K562 (cell line): ENCODE data around the gene BTD. TPM values are rescaled to one million over a fixed set of nuclear protein-coding genes. Genes with fewer than 3 reads are reported as not detected.

Experiments
- ATAC-seq: fragments of 200-7000 bp; cut with Tn5 transposase; 3 replicates; pipeline ENCODE4 v1.9.1; 2020; ENCODE audit warnings: moderate library complexity
- BruUV-seq: library from RNA; stranded (reverse); fragments of 400-500 nt; replicated peaks from 2 replicates; lab custom pipeline; 2021; lab: Mats Ljungman, UMichigan
- CTCF ChIA-PET: fragments of 300-600 bp; formaldehyde crosslinking; extraction: SDS; loops from one replicate; lab custom pipeline; 2021; ENCODE audit warnings: low intra/inter-chr PET ratio; lab: Yijun Ruan, JAX
- POLR2A ChIA-PET: fragments of 300-600, 350-650 bp; sonication (Branson Sonifier 250); formaldehyde crosslinking; extraction: SDS; loops from one replicate; lab custom pipeline; 2021; ENCODE audit warnings: antibody characterized with exemption, inconsistent platforms; lab: Yijun Ruan, JAX
- DNase-seq, 4 experiments: peaks; one replicate each; pipeline versions ENCODE4 v3.0.0 to v3.0.0-alpha.2; 2011 to 2018; ENCODE audit warnings: low spot score in 3 of 4, mixed read lengths in 3 of 4; ENCODE audit errors: extremely low read depth in 1 of 4
- FAIRE-seq: peaks from 2 replicates; lab custom pipeline; 2011; peaks lifted over from hg19 to GRCh38; lab: Jason Lieb, UNC
- H2AFZ ChIP-seq: 2 replicates; pipeline ENCODE4 v1.6.0; 2011; ENCODE audit warnings: low read depth, low read length, control low read depth, inconsistent platforms
- H3K27ac ChIP-seq: fragments of 200-600 bp; 3 replicates; pipeline ENCODE4 v1.8.0; 2011; ENCODE audit warnings: low read depth, mild to moderate bottlenecking, control low read depth, inconsistent platforms, low read length, moderate library complexity, mixed read lengths; ENCODE audit errors: extremely low read depth
- H3K27me3 ChIP-seq, 2 experiments: fragments of 300-600 bp in 1 of 2; 2 replicates in 1 of 2; 3 replicates in 1 of 2; pipeline versions ENCODE4 v1.6.0 to v1.8.0; 2011; ENCODE audit warnings: inconsistent platforms in 2 of 2, low read length in 2 of 2, mild to moderate bottlenecking in 1 of 2, mixed read lengths in 1 of 2, moderate library complexity in 1 of 2; ENCODE audit not compliant: control insufficient read depth in 2 of 2, insufficient read depth in 2 of 2
- H3K36me3 ChIP-seq: fragments of 300-600 bp; 3 replicates; pipeline ENCODE4 v1.8.0; 2011; ENCODE audit warnings: mild to moderate bottlenecking, low read length, inconsistent platforms; ENCODE audit not compliant: control insufficient read depth, insufficient read depth
- H3K4me1 ChIP-seq, 2 experiments: fragments of 200-600 bp in 1 of 2; replicated peaks in 1 of 2; 2 replicates in 1 of 2; 3 replicates in 1 of 2; pipeline versions ENCODE4 v1.5.1 to v1.8.0; 2011; ENCODE audit warnings: inconsistent platforms in 2 of 2, low read length in 2 of 2, mild to moderate bottlenecking in 1 of 2, mixed read lengths in 1 of 2, moderate library complexity in 1 of 2; ENCODE audit not compliant: control insufficient read depth in 2 of 2, insufficient read depth in 2 of 2
- H3K4me2 ChIP-seq: 2 replicates; pipeline ENCODE4 v1.6.1; 2011; ENCODE audit warnings: low read length, control low read depth, inconsistent platforms, mixed read lengths; ENCODE audit not compliant: insufficient read depth
- H3K4me3 ChIP-seq: fragments of 200-600 bp; sonication (generic), shearing (Covaris generic); 2 replicates; pipeline ENCODE4 v1.5.1; 2016; ENCODE audit warnings: control low read depth, inconsistent platforms
- H3K79me2 ChIP-seq: fragments of 200-600 bp; 3 replicates; pipeline ENCODE4 v1.8.0; 2011; ENCODE audit warnings: low read length, inconsistent platforms; ENCODE audit not compliant: control insufficient read depth, insufficient read depth
- H3K9ac ChIP-seq, 2 experiments: 2 replicates each; pipeline versions ENCODE4 v1.6.0 to v1.6.1; 2011; ENCODE audit warnings: low read depth in 2 of 2, low read length in 2 of 2, control low read depth in 1 of 2, inconsistent platforms in 1 of 2, mild to moderate bottlenecking in 1 of 2, mixed read lengths in 1 of 2; ENCODE audit not compliant: insufficient read depth in 1 of 2
- H3K9me1 ChIP-seq: one replicate; pipeline ENCODE4 v1.6.0; 2011; ENCODE audit warnings: inconsistent platforms, mild to moderate bottlenecking, low read length, moderate library complexity; ENCODE audit not compliant: control insufficient read depth, insufficient read depth
- H3K9me3 ChIP-seq: replicated peaks from 2 replicates; pipeline ENCODE4 v1.5.1; 2011; ENCODE audit warnings: low read depth, low read length, inconsistent platforms; ENCODE audit not compliant: control insufficient read depth, insufficient read depth
- H4K20me1 ChIP-seq: replicated peaks from 2 replicates; pipeline ENCODE4 v1.6.1; 2011; ENCODE audit warnings: low read length, inconsistent platforms, mixed read lengths; ENCODE audit not compliant: control insufficient read depth, insufficient read depth
- CEBPB ChIP-seq: fragments of 450-650 bp; IDR thresholded peaks from 2 replicates; pipeline ENCODE4 v1.6.1; 2016; ENCODE audit warnings: missing genetic modification characterization, missing compliant biosample characterization
- DEAF1 ChIP-seq: fragments of 450-650 bp; formaldehyde crosslinking; IDR thresholded peaks from 2 replicates; pipeline ENCODE4 v1.4.0; 2020; ENCODE audit warnings: mild to moderate bottlenecking, moderate library complexity
- HMGXB4 ChIP-seq: sonication (generic); formaldehyde crosslinking; IDR thresholded peaks from 2 replicates; pipeline ENCODE4 v1.8.1; 2023; ENCODE audit warnings: mild to moderate bottlenecking, missing genetic modification reagents
- KLF10 ChIP-seq: fragments of 250-450 bp; sonication (Bioruptor Pico); IDR thresholded peaks from 2 replicates; pipeline ENCODE4 v1.6.1; 2021; ENCODE audit warnings: matching md5 sums
- MYBL2 ChIP-seq, 2 experiments: fragments of 450-650 bp in 1 of 2; sonication (generic) in 1 of 2; formaldehyde crosslinking in 1 of 2; IDR thresholded peaks; 2 replicates each; pipeline versions ENCODE4 v1.6.1 to v1.8.1; 2017 to 2022; ENCODE audit warnings: borderline replicate concordance in 1 of 2, inconsistent platforms in 1 of 2, low read depth in 1 of 2, mild to moderate bottlenecking in 1 of 2, missing genetic modification reagents in 1 of 2, moderate library complexity in 1 of 2
- NCOA2 ChIP-seq, 2 experiments: fragments of 450-650 bp; IDR thresholded peaks; 2 replicates each; pipeline ENCODE4 v1.6.1; 2018; ENCODE audit warnings: mild to moderate bottlenecking in 2 of 2, moderate library complexity in 1 of 2; ENCODE audit not compliant: partially characterized antibody in 2 of 2
- NONO ChIP-seq, 2 experiments: fragments of 200-400 bp in 1 of 2; fragments of 450-650 bp in 1 of 2; formaldehyde crosslinking in 1 of 2; IDR thresholded peaks; 2 replicates each; pipeline ENCODE4 v1.6.1; 2017; ENCODE audit warnings: low read depth in 2 of 2, mild to moderate bottlenecking in 2 of 2, moderate library complexity in 2 of 2, low read length in 1 of 2
- POLR2AphosphoS5 ChIP-seq: IDR thresholded peaks from 2 replicates; pipeline ENCODE4 v1.6.1; 2011; ENCODE audit warnings: mild to moderate bottlenecking, low read depth, low read length, moderate library complexity; ENCODE audit not compliant: control insufficient read depth, insufficient read depth
- SMAD1 ChIP-seq: fragments of 150-350 bp; IDR thresholded peaks from 2 replicates; pipeline ENCODE4 v1.6.1; 2014; ENCODE audit warnings: low read length, low read depth; ENCODE audit not compliant: partially characterized antibody
- XRCC4 ChIP-seq: IDR thresholded peaks from one replicate; pipeline ENCODE4 v1.6.1; 2011; ENCODE audit not compliant: insufficient read depth, insufficient read length; ENCODE audit errors: extremely low read depth
- ZNF347 ChIP-seq: fragments of 450-650 bp; formaldehyde crosslinking; IDR thresholded peaks from 2 replicates; pipeline ENCODE4 v1.4.0; 2020; ENCODE audit warnings: low read depth, mild to moderate bottlenecking, moderate library complexity
- WGBS: fragments of 100-300 bp; shearing (Covaris generic); methylation state at CpG from one replicate; pipeline ENCODE4 v1.1.6; 2016; ENCODE audit warnings: low coverage, mixed read lengths; ENCODE audit not compliant: insufficient coverage; ENCODE audit errors: missing lambda C conversion rate; 5-methylcytosine and 5-hydroxymethylcytosine counted together
- in situ Hi-C: fragments of 300-500 bp; cut with MboI; formaldehyde crosslinking; loops from 4 replicates; pipeline ENCODE4 v1.15.0; 2018; ENCODE audit warnings: inconsistent platforms, mixed read lengths
- intact Hi-C: fragments of 100-400 bp; cut with micrococcal nuclease; formaldehyde crosslinking; loops from 2 replicates; pipeline ENCODE4 v1.14.2; 2022
- polyA plus RNA-seq, 8 experiments: library from polyadenylated mRNA; depleted of rRNA in 4 of 8; stranded (reverse) in 5 of 8; unstranded in 3 of 8; fragments of >200 nt; fragmentation: Nextera tagmentation in 2 of 8; fragmentation: Illumina TruSeq in 1 of 8; extraction: Ambion mirVana in 2 of 8; extraction: Trizol in 1 of 8; gene quantifications; 2 replicates each; pipeline versions ENCODE4 v1.2.1 to v1.2.3, GENCODE V29; 2011 to 2014; ENCODE audit warnings: inconsistent platforms in 1 of 8, missing spikeins in 1 of 8
- total RNA-seq, 7 experiments: library from RNA; depleted of rRNA in 6 of 7; stranded (reverse); fragments of >200 nt in 6 of 7; fragmentation: Illumina TruSeq in 2 of 7; extraction: Trizol in 2 of 7; gene quantifications; 2 replicates each; pipeline versions ENCODE4 v1.2.1 to v1.2.3, GENCODE V29; 2011 to 2021; ENCODE audit warnings: low replicate concordance in 1 of 7
- TF ChIP-seq, protein P1 (sequence below): sonication (generic); formaldehyde crosslinking; IDR thresholded peaks from 2 replicates; pipeline ENCODE4 v1.8.1; 2023; ENCODE audit warnings: mild to moderate bottlenecking, missing genetic modification reagents

BTD gene
- total and polyA plus RNA-seq, 9 of the 15 experiments (the other 6 are each of a cell fraction or from before 2014, with no cell fraction given), result 6.6 to 26.2 (median 10.6) TPM

DNA sequence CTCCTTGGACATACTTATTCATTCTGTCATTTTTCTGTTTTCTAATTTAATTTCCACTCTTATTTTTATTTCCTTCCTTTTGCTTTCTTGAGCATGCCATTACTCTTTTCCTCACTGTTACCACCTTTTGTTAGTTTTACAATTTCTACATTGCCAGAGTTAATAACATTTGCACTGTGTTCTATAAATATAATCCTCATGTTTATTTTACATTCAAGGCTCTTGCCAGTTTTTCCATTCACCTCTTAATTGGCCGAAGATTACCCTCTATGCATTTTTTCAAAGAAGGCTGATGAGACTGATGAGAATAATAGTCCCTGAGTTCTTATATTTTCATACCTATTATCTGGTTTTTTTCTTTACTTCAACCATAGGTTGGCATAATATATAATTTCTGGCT lies 10.5 kb downstream of the BTD start:
- ATAC-seq (no peak), FAIRE-seq (no peak), DNase-seq (no peak)
- in situ Hi-C loops (no loop called here), intact Hi-C loops (no loop called here)
- Histone ChIP-seq H3K9me3 (no peaks in the 10 kb centered on the region), H3K27me3 (no peaks in the 10 kb centered on the region), H3K9ac (no peak overlapping the region), H3K79me2 (no peaks in the 10 kb centered on the region), H3K4me1 (no peaks in the 10 kb centered on the region), H2AFZ (no peak overlapping the region), H3K27ac (no peak overlapping the region), H3K4me3 (no peak overlapping the region), H3K36me3 (no peaks in the 10 kb centered on the region), H3K9me1 (no peaks in the 10 kb centered on the region), H4K20me1 (no peaks in the 10 kb centered on the region), H3K4me2 (no peak overlapping the region)
- CTCF ChIA-PET, result no interaction called here
- 11% methylated on average over 1 of the region's 1 CpG for WGBS
- TF ChIP-seq MYBL2 (IDR thresholded peaks at IDR 0.05; ENCODE audit: low read depth) (no peak), MYBL2 (CRISPR knock-in tag; IDR thresholded peaks at IDR 0.05; ENCODE audit: borderline replicate concordance) (no peak), ZNF347 (CRISPR knock-in tag) (no peak), SMAD1 (no peak), HMGXB4 (CRISPR knock-in tag) (no peak), DEAF1 (CRISPR knock-in tag) (no peak), NONO (IDR thresholded peaks at IDR 0.05; ENCODE audit: low read depth in 2 of 2, low read length in 1 of 2) (no peak), KLF10 (CRISPR knock-in tag) (no peak), CEBPB (tag) (no peak), NCOA2 (IDR thresholded peaks at IDR 0.05; ENCODE audit: partially characterized antibody in 2 of 2) (no peak), XRCC4 (no peak), POLR2AphosphoS5 (no peak)
- TF ChIP-seq, protein P1, sequence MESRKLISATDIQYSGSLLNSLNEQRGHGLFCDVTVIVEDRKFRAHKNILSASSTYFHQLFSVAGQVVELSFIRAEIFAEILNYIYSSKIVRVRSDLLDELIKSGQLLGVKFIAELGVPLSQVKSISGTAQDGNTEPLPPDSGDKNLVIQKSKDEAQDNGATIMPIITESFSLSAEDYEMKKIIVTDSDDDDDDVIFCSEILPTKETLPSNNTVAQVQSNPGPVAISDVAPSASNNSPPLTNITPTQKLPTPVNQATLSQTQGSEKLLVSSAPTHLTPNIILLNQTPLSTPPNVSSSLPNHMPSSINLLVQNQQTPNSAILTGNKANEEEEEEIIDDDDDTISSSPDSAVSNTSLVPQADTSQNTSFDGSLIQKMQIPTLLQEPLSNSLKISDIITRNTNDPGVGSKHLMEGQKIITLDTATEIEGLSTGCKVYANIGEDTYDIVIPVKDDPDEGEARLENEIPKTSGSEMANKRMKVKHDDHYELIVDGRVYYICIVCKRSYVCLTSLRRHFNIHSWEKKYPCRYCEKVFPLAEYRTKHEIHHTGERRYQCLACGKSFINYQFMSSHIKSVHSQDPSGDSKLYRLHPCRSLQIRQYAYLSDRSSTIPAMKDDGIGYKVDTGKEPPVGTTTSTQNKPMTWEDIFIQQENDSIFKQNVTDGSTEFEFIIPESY (CRISPR knock-in tag), result no peak
- POLR2A ChIA-PET, result interaction anchor here (1.0 kb wide), 1 partner anchor 9 kb away, joined by 4 read pairs; no protein-coding TSS in a partner anchor
- BruUV-seq, result no TSS peak
